Measurements from ENCODE around the gene CORO6. TPM values are rescaled to one million over a fixed set of nuclear protein-coding genes. Genes with fewer than 3 reads are reported as not detected.
A peak's percentile ranks its signal among the peaks of the same experiment; 100 is the strongest.

CORO6 gene
- total and polyA plus RNA-seq, 2 of the 13 experiments (the other 11 are each of a cell fraction or from before 2014, with no cell fraction given) = 0.42 to 0.82 TPM

DNA sequence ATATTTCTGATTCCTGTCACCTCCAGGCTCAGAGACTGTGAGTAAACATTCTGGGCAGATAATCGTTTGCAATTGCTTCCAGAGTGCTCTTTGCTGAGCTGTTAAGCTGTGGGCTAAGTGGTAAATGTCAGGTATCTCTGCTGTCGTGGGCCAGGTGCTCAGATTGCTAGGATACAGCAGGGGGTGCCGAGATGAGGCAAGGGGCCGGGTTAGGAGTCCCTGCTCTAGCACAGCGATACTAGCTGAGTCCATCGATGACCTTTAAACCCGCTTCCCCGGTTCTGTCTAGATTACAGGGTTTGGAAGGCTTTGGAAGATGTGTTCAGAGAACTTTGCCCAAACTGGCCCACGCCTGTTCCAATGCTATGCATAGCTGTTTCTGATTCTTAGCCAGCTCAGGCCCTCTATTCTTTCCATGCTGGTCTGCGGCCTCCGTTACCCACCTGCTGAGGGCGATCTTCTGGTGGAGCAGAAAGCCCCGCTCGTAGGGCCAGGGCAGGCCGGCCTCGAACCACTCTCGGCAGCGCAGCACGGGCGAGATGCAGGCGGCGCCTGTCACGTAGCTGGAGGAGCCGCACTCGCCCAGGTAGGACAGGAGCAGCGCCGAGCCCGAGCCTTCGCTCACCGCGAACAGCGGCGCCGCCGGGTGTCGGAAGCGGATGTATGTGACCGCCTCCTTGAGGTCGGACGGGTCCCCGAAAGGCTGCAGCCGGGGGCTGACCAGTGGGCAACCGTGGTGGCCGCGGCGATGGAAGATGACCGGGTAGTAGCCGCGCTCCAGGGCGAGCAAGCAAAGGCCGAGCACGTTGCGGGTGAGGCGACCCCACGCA lies 56.9 kb downstream of the CORO6 start (continued):
- TF ChIP-seq, protein P1, sequence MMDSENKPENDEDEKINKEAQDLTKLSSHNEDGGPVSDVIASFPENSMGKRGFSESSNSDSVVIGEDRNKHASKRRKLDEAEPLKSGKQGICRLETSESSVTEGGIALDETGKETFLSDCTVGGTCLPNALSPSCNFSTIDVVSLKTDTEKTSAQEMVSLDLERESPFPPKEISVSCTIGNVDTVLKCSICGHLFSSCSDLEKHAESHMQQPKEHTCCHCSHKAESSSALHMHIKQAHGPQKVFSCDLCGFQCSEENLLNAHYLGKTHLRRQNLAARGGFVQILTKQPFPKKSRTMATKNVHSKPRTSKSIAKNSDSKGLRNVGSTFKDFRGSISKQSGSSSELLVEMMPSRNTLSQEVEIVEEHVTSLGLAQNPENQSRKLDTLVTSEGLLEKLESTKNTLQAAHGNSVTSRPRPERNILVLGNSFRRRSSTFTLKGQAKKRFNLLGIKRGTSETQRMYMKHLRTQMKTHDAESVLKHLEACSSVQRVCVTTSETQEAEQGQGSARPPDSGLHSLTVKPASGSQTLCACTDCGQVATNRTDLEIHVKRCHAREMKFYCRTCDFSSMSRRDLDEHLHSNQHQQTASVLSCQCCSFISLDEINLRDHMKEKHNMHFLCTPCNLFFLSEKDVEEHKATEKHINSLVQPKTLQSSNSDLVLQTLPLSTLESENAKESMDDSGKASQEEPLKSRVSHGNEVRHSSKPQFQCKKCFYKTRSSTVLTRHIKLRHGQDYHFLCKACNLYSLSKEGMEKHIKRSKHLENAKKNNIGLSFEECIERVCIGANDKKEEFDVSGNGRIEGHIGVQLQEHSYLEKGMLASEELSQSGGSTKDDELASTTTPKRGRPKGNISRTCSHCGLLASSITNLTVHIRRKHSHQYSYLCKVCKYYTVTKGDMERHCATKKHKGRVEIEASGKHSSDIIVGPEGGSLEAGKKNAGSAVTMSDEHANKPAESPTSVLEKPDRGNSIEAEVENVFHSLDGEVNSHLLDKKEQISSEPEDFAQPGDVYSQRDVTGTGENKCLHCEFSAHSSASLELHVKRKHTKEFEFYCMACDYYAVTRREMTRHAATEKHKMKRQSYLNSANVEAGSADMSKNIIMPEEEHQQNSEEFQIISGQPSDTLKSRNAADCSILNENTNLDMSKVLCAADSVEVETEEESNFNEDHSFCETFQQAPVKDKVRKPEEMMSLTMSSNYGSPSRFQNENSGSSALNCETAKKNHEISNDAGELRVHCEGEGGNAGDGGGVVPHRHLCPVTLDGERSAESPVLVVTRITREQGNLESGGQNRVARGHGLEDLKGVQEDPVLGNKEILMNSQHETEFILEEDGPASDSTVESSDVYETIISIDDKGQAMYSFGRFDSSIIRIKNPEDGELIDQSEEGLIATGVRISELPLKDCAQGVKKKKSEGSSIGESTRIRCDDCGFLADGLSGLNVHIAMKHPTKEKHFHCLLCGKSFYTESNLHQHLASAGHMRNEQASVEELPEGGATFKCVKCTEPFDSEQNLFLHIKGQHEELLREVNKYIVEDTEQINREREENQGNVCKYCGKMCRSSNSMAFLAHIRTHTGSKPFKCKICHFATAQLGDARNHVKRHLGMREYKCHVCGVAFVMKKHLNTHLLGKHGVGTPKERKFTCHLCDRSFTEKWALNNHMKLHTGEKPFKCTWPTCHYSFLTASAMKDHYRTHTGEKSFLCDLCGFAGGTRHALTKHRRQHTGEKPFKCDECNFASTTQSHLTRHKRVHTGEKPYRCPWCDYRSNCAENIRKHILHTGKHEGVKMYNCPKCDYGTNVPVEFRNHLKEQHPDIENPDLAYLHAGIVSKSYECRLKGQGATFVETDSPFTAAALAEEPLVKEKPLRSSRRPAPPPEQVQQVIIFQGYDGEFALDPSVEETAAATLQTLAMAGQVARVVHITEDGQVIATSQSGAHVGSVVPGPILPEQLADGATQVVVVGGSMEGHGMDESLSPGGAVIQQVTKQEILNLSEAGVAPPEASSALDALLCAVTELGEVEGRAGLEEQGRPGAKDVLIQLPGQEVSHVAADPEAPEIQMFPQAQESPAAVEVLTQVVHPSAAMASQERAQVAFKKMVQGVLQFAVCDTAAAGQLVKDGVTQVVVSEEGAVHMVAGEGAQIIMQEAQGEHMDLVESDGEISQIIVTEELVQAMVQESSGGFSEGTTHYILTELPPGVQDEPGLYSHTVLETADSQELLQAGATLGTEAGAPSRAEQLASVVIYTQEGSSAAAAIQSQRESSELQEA (CRISPR knock-in tag; IDR thresholded peaks at IDR 0.05; ENCODE audit: not compliant biosample characterization) = peak; percentile 10
- TF ChIP-seq PHF8 (CRISPR knock-in tag; IDR thresholded peaks at IDR 0.05) (peak; percentile 71), ZNF724P (CRISPR knock-in tag; IDR thresholded peaks at IDR 0.05; ENCODE audit: borderline replicate concordance) (0 out of 2 replicates have a peak, but pooled peaks have one; percentile 3), HHEX (CRISPR knock-in tag; IDR thresholded peaks at IDR 0.05) (no peak), TEAD2 (CRISPR knock-in tag; IDR thresholded peaks at IDR 0.05) (no peak), CENPT (CRISPR knock-in tag; IDR thresholded peaks at IDR 0.05; ENCODE audit: low read depth) (no peak), EED (CRISPR knock-in tag; IDR thresholded peaks at IDR 0.05) (peak; percentile 77; the same call in 1 of the 2 replicates), ZNF280B (CRISPR knock-in tag; IDR thresholded peaks at IDR 0.05; ENCODE audit: borderline replicate concordance) (peak; percentile 71), ZBTB8A (CRISPR knock-in tag; IDR thresholded peaks at IDR 0.05; ENCODE audit: borderline replicate concordance, low read depth) (no peak), ATF2 (CRISPR knock-in tag; IDR thresholded peaks at IDR 0.05) (no peak), ZNF629 (CRISPR knock-in tag; conservative IDR thresholded peaks at IDR 0.05) (no peak)
- TF ChIP-seq, protein P2, sequence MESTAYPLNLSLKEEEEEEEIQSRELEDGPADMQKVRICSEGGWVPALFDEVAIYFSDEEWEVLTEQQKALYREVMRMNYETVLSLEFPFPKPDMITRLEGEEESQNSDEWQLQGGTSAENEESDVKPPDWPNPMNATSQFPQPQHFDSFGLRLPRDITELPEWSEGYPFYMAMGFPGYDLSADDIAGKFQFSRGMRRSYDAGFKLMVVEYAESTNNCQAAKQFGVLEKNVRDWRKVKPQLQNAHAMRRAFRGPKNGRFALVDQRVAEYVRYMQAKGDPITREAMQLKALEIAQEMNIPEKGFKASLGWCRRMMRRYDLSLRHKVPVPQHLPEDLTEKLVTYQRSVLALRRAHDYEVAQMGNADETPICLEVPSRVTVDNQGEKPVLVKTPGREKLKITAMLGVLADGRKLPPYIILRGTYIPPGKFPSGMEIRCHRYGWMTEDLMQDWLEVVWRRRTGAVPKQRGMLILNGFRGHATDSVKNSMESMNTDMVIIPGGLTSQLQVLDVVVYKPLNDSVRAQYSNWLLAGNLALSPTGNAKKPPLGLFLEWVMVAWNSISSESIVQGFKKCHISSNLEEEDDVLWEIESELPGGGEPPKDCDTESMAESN (CRISPR knock-in tag; conservative IDR thresholded peaks at IDR 0.05) = peak; percentile 53; the same call in 1 of the 2 replicates
